ENCODE measurements around the gene ADAM11.

ADAM11 gene

DNA sequence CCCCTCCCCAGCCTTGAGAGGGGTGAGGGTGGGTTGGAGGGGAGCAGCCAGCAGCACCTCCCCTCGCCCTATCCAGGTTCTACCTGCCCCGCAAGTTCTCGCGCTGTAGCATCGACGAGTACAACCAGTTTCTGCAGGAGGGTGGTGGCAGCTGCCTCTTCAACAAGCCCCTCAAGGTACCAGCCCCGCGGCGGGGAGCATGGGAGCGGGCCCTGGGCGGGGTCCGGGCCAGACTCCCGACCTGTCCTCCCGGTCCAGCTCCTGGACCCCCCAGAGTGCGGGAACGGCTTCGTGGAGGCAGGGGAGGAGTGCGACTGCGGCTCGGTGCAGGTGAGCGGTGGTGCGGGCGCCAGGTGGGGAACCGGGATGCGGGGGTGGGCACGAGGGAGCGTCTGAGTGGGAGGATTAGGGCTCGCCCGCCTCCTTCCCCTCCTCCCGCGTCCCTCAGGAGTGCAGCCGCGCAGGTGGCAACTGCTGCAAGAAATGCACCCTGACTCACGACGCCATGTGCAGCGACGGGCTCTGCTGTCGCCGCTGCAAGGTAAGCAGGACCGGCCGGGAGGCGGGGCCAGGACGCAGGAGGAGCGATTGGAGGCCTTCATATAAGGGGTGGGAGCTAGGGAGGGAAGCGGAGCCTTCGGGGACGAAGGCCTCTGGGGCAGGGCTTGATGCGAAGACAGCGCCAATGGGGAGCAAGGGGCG is 16.5 kb downstream of the ADAM11 start:
- DNase-seq, result peak; percentile 96 to 97

DNA sequence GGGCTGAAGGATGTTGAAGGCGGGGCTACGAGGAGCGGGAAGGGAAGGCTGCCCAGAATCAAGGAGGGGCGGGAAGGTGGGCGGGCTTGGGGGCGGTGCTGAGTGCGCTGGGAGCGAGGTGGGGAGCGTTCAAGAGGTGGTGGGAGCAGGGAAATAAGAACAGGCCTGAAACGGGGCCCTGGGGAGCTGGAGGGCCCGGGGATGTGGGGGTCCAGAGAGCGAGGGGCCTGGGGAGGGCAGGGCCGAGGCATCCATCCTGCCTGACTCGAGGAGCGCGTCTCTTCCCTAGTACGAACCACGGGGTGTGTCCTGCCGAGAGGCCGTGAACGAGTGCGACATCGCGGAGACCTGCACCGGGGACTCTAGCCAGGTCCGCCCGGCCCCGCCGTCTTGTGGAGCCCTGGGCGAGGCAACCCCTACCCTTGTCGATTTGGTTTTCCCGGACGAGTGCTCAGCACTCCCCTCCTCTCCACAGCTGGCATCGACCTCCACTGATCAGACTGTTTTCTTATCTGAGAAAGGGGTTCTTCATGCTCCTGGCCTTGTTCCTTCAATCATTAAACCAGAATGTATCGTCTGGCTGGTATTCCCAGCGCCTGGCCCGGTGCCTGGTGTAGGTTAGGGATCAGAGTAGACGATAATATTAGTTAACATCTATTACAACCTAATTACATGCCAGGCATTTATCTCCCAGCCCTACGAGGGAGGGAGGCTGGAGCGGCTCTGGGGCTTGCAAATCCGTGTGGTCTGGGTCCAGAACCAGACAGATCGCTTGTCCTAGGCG is 17.2 kb downstream of the ADAM11 start:
- DNase-seq, result no peak

DNA sequence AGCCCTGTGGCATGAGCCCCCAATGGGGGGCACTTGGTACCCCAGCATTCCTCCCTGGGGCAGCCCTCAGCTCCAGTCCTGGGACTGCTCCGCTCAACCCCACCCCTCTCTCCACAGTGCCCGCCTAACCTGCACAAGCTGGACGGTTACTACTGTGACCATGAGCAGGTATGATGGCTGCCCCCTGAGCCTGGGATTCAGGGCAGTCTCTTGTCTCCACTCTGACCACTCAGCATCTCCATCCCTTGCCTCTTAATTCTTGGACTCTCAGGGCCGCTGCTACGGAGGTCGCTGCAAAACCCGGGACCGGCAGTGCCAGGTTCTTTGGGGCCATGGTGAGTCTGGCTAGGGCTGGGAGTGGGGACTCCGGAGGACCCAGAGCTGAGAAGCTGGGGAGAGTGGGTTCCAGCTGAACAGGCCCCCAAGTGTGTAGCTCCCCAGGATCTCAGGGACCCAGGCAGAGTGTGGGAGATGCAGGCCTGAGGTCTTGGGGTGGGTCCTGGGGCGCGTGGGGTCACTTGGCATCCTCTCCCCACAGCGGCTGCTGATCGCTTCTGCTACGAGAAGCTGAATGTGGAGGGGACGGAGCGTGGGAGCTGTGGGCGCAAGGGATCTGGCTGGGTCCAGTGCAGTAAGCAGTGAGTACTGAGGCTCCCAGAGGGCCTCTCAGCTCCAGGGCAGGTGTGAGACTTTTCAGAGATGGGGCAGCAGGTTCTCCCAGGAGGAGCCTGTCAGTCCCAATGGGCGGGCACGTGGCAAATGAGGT is 18.0 kb downstream of the ADAM11 start:
- DNase-seq, result no peak

DNA sequence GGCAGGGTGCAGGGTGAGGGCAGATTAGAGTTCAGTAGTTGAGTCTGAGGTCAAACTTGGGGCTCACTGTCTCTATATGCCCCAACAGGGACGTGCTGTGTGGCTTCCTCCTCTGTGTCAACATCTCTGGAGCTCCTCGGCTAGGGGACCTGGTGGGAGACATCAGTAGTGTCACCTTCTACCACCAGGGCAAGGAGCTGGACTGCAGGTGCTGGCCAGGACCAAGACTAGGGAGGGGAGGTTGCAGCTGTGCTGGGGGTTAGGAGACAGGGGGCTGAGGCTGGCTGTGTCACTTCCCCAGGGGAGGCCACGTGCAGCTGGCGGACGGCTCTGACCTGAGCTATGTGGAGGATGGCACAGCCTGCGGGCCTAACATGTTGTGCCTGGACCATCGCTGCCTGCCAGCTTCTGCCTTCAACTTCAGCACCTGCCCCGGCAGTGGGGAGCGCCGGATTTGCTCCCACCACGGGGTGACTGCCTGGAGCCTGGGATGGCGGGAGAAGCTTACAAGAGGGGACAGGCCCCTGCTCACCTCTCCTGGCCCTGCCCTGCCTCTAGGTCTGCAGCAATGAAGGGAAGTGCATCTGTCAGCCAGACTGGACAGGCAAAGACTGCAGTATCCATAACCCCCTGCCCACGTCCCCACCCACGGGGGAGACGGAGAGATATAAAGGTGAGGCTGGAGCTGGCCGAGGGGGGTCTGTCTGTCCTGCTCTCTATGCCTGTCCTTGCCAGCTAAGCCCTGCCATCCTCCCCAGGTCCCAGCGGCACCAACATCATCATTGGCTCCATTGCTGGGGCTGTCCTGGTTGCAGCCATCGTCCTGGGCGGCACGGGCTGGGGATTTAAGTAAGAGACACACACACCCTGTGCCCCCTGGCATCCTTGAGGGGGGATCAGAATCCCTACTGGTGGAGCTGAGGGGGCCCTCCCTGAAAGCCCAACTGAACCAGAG is 18.9 kb downstream of the ADAM11 start:
- DNase-seq, result no peak

GRCh38 chr17:44778656-44779210 is 19.9 kb downstream of the ADAM11 start:
- no peak for DNase-seq

GRCh38 chr17:44779211-44780025 is 20.6 kb downstream of the ADAM11 start:
- DNase-seq, result peak; percentile 70 to 71

DNA sequence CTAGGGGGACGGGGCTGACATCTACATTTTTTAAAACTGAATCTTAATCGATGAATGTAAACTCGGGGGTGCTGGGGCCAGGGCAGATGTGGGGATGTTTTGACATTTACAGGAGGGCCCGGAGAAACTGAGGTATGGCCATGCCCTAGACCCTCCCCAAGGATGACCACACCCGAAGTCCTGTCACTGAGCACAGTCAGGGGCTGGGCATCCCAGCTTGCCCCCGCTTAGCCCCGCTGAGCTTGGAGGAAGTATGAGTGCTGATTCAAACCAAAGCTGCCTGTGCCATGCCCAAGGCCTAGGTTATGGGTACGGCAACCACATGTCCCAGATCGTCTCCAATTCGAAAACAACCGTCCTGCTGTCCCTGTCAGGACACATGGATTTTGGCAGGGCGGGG is 21.4 kb downstream of the ADAM11 start:
- no peak for DNase-seq

GRCh38 chr17:44780845-44781480 is 22.2 kb downstream of the ADAM11 start:
- DNase-seq, result no peak

DNA sequence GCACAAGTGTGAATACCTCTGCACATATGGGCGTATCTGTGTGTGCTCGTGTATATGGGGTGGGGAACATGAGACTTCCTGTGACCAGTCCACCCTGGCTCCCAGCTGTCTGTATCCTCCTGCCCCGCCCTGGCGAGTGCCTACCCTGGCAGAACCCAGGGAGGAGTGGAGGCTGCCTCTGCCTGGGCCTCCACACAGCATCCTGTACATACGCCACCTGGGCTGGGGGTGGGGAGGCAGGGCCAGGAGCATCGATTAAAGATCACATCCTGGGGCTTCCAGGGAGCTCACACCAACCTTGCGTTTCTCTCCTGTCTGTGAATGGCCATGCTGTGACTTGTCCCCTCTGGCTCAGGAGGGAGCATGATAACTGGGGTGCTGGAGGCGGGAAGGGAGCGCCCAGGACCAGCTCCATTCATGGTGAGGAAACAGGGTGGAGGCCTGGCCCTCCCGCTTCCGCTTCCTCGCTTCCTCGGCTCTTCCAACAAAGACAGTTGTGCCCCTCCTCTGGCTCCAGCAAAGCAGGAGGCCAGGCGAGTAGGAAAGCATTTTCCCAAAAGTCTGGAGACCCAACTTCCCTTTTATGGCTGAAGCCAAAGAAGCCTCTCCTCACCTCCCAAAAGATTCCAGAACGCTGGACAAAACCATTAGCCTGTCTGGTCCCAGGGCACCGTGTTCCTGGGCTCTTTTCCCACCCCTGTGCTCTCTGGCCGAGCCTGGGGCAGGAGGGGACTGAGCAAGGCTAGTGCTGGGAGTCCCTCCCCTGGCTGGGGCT is 22.9 kb downstream of the ADAM11 start:
- DNase-seq, result no peak

DNA sequence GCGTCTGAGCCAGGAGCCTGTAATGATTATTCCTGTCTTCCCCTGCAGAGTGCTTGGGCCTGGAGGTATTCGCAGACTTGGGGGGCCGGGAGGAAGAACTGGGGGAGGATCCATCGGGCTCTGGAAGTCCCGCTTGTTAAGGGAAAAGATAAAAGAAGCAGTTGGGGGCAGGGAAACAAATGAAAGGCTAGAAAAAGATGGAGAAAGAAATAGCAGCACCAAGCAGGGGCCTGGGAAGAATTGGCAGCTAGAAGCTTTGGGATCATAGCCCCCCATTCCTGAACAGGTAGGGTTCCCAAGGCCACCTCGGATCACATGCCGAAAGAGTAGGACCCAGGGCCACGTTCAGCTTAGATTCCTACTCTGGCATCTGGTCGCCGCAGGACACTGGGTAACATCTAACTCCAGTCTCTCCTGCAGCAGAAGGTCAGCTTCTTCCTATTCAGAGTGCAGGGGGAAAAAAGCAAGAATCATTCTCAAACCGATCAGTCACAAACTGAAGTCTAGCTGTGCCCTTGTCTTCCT is 23.6 kb downstream of the ADAM11 start:
- DNase-seq, result no peak

DNA sequence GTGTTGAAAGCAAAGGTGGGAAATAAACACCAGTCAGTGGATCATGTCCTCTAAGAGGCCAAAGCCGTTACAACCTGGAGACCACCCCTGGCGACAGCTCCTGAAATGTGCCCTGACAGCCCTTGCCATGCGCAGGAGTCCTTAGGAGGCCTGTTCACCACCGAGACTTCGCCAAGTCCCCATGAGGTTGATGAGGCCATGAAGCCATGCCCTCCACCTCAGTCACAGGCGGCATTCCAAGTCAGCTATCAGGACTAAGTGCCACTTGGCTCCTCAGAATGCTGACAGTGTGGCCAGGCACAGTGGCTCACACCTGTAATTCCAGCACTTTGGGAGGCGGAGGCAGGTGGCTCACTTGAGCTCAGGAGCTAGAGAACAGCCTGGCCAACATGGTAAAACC is 27.1 kb downstream of the ADAM11 start:
- no peak for DNase-seq

DNA sequence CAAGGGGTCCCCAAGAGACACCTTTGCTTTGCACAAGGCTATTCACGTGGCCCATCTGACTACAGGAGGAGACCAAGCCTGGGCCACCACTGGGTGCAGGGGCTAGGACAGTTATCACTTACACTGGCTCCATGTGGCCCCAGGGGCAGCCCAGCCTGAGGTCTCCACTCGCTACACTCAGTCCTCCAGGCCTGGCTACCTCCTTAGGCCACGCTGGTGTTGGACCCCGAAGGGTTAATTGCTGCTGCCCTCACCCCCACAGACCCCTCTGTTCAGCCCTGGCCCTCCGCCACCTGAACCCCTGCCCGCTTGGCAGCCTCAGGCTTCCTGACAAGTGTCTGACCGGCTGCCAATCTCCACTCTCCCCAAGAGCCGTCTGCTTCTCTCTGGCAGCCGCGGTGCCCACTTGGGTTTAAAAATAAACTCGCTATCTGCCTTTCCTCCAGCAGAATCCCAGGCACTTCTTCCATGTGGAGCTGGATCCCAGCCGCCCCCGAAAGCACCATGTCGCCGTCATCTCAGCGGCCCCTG is 27.8 kb downstream of the ADAM11 start:
- DNase-seq, result no peak

DNA sequence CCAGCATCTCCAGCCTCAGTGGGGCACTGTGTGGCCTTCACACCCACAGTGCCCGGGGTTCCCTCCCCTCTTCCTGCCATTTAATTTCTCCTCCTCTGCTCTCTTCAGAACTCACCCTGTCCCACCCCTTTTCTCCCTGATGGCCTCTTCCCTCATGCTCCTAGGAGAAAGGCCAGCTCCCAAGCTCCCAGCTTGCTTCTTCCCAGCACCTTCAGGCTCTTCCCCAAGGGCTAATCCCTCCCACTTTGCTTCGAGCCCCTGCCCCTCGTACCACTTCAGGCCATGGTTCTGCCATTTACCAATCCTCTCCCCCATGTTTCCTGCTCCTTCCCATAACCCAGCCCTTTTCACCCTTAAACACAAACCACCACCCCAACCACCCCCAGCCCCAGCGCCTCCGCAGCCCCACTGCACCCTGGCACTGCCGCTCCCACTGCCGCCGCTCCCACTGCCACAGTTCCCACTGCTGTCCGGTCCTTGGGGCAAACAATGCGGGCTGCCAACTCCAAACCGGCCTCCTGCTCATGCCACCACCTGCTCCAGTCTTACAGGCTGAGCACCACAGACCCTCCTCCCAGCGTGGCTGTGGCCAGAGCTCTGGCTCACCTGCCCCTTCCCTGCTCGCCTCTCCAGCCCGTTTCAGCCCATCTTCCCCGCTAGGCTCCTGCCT is 28.6 kb downstream of the ADAM11 start:
- DNase-seq, result no peak

GRCh38 chr17:44788139-44788538 is 29.4 kb downstream of the ADAM11 start:
- no peak for DNase-seq

- no peak for DNase-seq
These were observed 33.5 kb downstream of the ADAM11 start for GRCh38 chr17:44792276-44792675.

GRCh38 chr17:44793885-44794842 is 35.4 kb downstream of the ADAM11 start:
- no peak for DNase-seq

DNA sequence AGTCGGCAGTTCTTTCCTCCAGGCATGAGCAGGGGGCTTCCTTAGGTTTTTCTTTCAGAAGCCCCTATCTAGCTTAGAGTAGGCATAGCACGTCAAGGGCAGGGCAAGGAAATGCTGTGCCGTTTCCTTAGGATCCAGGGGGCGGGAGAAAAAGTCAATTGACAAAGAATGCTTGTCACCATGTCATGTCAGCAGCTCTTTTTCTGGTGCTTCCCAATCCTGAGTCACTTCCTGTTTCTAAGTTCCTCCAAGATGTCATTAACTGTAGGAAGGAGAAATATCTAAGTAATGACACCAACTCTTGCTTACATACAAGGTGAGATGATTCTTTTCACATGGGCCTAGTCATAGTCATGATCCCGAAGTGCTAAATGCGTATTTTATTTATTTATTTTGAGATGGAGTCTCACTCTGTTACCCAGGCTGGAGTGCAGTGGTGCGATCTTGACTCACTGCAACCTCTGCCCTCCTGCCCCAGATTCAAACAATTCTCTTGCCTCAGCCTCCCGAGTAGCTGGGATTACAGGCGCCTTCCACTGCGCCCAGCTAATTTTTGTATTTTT is 36.1 kb downstream of the ADAM11 start:
- peak; percentile 95 for DNase-seq
